ENCODE results near the gene LZTS2.

- no peak for TF ChIP-seq CTCF (IDR thresholded peaks at IDR 0.05)
- TF ChIP-seq POLR2A (IDR thresholded peaks at IDR 0.05) = no peak
Measured at GRCh38 chr10:101043363-101043707, 43.7 kb downstream of the LZTS2 start.
